Anterior cingulate cortex (tissue), 58 donors: Measurements from ENCODE around the gene CTDNEP1.

Source experiments
- DNase-seq, 58 donors: peaks; one replicate each; lab custom pipeline; 2025; lab: John Stamatoyannopoulos, UW

The CTDNEP1 gene

DNA sequence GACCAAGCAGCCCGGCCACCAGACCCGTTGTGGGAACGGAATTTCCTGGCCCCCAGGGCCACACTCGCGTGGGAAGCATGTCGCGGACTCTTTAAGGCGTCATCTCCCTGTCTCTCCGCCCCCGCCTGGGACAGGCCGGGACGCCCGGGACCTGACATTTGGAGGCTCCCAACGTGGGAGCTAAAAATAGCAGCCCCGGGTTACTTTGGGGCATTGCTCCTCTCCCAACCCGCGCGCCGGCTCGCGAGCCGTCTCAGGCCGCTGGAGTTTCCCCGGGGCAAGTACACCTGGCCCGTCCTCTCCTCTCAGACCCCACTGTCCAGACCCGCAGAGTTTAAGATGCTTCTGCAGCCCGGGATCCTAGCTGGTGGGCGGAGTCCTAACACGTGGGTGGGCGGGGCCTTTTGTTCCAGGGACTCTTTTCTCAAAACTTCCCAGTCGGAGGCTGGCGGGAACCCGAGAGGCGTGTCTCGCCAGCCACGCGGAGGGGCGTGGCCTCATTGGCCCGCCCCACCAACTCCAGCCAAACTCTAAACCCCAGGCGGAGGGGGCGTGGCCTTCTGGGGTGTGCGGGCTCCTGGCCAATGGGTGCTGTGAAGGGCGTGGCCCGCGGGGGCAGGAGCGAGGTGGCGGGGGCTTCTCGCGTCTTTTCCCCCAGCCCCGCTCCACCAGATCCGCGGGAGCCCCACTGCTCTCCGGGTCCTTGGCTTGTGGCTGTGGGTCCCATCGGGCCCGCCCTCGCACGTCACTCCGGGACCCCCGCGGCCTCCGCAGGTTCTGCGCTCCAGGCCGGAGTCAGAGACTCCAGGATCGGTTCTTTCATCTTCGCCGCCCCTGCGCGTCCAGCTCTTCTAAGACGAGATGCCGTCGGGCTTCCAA, 29.8 kb upstream of the CTDNEP1 start, which contains the start of gene SLC2A4:
Gene SLC2A4, plus strand, starts transcription at position 645 of the 879 bp plus-strand sequence. Its CDS starts 217 bp downstream, at position 862.
- DNase-seq, result peak in 52 of 58 donors; percentile 1 to 79 (median 62)

DNA sequence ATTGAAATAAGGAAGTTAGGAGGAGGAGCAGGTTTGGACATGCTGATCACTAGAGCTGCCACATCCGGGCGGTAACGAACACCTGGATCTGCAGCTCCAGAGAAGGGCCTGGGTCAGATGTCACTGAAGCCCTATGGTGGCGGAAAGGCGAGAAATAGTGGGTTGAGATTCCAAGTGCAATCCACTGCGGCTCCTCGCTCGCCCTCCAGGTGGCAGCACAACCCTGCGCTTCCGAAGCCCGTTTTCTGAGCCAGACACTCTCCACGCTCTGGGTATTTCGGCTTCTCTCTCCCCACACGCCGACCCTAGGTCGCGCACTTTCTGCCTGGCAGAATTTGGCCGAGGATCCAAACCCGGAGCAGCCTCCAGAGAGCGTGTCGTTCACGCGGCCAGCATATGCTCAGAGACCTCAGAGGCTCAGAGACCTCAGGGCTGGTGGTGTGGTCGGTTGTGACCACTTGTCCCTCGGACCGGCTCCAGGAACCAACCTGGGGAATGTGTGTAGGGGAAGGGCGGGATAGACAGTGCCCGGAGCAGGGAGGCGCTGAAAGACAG, 29.1 kb upstream of the CTDNEP1 start:
- DNase-seq, result peak in 54 of 58 donors; percentile 17 to 83 (median 64)

DNA sequence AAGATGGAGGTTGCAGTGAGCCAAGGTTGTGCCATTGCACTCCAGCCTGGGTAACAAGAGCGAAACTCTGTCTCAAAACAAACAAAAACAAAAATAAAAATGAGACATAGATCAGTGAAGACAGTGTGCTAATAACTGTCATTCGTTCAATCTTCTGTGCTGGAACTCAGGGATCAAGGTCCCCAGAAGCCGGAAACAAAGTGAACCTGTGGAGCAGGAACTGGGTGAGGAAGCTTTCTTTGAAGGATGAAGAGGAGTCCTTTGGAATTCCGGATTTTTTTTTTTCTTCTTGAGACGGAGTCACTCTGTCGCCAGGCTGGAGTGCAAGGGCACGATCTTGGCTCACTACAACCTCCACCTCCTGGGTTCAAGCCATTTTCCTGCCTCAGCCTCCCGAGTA, 27.9 kb upstream of the CTDNEP1 start:
- DNase-seq, result no peak

DNA sequence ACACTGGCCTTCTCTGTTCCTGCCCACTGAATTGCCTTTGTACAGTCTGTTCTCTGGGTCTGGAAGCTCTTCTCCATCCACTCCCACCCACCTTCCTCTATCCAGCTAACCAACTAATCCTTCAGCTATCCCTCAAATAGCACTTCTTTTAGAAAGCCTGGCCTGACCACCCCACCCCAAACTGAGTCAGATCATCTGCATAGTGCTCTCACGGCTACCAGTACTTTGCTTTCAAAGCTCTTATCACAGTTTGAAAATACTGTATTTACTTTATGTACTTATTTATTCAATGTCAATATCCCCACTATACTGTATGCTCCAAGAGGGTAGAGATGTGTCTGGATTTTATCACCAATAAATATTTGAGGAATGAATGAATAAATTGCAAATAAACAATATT, 15.2 kb upstream of the CTDNEP1 start:
- no peak for DNase-seq

DNA sequence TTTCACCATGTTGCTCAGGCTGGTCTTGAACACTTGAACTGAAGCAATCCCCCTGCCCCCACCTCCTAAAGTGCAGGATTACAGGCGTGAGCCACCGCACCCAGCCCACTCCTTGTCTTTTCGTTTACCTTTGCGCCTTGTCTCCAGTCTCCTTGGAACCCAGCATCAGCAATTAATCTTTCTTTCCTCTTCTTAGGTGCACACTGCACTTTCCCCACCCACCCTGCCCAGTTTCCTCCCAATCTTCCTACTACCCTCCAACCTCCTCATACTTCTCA, 12.2 kb upstream of the CTDNEP1 start:
- DNase-seq, result no peak

DNA sequence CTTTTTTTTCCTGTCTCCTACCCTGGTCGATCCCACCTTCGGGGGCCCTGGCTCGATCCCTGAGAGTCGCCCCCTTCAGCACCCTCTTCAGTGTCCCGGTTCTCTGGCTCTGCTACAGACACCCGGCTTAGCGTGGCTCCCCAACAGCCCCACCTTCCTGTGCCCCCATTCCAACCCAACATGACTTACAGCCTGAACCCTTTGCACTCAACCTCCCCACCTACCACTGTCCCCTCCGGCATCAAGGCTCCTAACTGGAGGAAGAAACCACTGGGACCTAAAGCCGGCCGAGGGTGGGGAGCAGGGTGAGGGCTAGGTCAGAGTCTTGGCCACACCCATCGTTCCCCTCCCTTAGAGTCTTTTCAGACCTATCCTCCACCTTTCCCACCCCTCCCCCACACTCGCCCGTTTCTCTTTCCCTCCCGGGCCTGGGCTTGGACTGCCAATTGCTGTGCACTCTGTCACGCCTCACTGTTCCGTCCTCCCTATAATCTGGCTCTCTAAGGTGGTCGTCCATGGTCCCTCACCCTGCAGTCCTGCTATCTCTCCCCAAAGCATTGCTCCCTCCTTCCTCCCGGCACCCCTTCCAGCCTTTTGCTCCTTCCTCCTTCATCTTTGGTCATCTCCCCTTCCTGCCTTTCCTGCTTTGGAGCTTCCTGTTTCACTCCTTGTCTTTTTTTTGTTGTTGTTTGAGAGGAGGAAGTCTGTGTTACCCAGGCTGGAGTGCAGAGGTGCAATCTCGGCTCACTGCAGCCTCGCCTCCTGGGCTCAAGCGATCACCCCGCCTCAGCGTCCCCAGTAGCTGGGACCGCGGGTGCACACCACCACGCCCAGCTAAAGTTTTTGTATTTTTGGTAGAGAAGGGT, 11.6 kb upstream of the CTDNEP1 start:
- DNase-seq, result no peak

DNA sequence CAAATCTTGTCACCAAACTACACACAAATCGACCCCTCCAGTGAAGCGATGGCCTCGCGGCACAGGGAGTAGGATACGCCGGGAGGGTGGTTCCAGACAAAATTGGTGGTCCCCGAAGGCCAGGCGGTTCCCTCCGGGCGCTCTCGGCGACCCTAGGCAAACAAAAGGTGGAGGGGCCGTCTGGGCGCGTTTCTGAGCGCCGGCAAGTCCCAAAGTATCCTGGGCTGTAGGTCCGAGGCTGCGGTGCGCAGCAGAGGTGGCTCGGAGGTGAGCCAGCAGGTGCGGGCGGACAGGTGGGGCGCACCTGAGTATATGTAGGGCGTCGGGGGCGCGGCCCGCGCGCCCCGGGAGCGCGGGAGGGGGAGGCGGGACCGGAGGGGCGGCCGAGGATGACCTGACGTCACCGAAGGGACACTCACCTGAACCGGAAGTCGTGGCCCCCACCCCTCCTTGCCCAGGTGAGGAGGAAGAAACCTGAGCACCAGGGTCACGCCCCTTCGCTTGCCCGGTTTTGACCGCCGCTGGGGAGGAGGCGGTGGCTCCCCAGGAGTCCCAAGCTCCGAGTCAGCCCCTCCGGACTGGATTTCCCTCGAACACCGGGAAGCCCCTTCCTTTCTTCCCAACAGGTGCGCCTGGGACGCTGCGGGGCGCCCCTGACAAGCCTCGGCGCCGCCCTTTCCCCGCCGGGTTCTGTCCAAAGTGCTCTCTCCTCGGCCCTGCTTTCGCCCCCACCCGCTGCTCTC, 10.8 kb upstream of the CTDNEP1 start, which contains the start of gene CLDN7:
Gene CLDN7, minus strand, starts transcription at position 287 of the 743 bp plus-strand sequence. CDS start 435 bp downstream, outside the sequence.
- no peak for DNase-seq

DNA sequence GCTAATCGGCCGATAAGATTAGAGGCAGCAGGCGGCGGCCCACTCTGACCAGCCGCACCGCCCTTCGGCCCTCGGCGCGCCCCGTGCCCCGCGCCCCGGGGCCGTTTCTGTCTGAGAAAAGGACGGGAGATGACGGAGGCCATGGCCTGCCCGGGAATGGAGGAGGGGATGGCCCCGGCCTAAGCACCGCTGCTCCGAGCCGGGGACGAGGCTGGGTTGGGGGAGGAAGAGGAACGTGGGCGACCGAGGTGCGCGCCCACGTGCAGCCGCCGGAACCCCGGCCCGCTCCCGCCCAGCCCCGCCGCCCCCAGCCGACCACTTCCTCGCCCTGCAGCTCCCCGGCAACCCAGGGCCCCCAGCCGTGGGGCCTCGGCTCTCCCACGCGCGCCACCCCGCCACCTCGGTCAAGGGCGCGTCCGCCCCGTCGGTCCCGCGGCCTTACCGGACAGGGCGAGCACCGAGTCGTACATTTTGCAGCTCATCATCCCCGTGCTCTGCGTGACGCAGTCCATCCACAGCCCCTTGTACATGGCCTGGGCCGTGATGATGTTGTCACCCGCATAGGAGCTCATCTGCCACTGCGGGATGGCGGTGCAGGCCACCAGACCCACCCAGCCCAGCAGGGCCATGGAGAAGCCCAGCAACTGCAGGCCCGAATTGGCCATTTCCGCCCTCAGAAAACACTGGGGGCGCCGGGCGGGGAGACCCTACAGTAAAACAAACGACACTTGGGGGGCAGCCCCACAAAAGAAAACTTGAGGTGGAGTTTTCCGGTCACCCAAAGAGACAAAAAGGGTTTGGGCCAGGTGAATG, 10.1 kb upstream of the CTDNEP1 start:
- no peak for DNase-seq

DNA sequence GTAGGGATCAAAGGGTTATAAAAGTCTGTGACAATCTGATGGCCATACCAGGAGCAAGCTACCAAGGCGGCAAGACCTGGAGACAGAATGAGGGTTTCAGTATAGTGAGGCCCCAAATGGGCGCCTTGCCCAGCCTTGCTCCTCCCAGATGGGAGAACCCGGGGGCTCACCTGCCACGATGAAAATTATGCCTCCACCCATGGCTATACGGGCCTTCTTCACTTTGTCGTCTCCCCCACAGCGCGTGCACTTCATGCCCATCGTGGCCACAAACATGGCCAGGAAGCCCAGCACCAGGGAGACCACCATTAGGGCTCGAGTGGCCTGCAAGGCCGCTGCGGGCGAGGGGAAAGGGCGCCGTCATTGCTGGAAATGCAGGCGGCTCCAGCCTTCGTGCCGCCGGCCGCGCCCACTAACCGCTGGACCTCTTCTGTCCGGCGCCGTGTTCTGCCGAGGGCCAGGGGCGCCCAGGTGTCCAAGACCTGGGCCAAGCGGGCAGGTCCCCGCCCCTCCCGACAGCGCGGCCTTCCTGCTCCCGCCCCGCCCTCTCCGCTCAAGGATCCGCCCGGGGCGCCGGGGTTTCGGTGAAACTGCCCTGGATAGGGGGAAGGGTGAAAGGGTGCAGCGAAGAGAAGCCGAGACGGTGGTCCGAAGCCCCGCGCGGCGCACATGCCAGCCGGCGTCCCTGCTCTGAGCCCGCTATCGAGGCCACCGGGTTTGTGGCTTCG, 9.3 kb upstream of the CTDNEP1 start:
- DNase-seq, result no peak

DNA sequence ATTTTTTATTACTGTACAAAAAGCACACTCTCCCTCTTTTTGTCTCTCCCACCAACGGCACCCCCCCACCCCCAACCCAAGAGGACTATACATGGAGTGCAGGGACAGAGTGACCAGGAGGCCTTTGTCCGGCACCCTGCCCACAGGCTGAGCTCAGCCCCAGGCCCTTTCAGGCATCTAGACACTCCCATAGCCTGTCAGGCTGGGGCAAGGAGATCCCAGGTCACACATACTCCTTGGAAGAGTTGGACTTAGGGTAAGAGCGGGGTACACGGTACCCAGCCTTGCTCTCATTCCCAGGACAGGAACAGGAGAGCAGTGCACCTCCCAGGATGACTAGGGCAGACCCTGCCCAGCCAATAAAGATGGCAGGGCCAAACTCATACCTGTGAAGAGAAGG, 8.6 kb upstream of the CTDNEP1 start:
- no peak for DNase-seq

DNA sequence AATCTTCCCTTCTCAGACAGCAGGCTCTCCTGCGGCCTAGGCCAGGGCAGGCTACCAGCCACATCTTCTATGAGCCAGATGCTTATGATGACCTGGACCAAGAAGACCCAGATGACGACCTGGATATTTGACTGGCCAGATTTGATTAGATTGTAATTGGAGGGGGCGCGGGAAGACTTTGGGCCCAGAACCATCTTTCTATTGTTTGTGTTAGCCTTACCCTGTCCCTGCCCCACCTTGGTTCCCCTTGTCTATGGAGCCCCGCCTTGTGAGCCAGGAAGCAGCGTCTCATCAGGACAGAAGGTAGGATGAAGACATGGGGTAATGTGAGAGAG, 8.0 kb upstream of the CTDNEP1 start:
- no peak for DNase-seq

DNA sequence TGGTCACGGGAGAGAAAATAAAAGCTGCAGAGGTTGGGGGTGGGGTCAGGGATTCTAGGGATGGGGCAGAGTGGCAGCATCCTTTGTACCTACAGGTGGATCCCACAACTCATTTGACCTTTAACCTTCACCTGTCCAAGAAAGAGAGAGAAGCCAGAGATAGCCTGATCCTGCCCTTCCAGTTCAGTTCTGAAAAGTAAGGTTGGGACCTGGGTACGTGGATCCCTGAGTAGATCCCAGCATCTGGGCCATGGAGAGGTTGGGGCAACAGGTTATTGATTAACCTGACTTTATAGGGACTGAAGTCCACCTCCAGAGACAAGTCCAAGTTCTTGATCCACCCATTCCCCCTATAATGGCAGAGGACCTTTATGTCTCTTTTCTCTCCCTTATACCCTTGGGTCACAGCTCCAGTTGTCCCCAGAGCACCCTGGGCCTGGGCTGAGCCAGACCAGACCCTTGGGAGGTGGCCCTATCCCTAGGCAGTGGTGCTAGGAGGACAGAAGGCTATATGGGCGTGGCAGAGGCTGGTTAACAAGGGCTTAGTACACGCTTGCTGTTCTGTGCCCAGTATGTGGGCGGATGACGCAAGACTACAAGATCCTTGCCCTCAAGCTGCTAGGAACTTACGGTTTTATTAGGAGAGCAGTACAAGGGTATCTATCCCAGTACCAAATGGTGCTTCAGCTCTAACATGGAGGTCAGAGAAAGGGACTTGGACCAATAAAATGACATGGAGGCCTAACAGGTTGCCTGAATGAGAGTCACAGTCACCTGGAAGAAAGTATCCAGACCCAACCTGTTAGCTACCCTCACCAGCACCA, 7.4 kb upstream of the CTDNEP1 start:
- DNase-seq, result no peak

DNA sequence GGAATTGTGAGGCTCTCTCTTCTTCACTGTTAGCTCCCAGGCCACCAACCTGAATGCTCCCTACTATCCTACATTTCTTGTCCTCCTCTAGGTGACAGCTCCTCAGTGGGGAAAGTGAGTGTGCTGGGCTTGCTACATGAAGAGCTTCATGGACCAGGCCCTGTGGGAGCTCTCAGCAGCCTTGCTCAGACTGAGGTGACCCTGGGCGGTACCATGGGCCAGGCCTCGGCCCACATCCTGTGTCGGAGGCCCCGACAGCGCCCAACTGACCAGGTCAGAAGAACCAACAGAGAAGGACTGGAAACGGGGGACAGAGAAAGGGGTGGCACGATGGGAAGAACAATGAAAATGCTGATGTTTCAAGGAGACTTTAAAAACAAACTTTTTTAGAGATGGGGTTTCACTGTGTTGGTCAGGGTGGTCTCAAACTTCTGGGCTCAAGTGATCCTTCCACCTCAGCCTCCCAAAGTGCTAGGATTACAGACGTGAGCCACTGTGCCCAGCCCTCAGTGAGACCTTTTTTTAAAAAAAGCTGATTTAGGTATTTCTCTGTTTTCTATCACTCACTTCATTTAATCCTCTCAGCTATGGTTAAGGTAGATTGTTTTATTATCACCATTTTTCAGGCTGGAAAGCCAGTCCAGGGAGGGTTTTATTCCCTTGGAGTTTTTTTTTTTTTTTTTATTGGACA, 5.4 kb upstream of the CTDNEP1 start:
- DNase-seq, result no peak

DNA sequence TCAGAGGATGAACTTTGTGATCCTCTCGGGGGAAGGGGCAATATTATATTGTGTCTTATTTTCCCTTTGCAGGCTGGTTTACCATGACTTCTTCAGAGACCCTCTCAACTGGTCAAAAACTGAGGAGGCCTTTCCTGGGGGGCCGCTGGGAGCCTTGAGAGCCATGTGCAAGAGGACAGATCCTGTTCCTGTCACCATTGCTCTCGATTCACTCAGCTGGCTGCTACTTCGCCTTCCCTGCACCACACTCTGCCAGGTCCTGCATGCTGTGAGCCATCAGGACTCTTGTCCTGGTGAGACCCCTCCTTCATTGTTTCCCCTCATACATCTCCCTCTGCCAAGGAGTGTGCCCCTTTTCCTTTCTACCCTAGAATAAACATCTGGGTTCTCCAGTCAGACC, 3.0 kb upstream of the CTDNEP1 start:
- no peak for DNase-seq

DNA sequence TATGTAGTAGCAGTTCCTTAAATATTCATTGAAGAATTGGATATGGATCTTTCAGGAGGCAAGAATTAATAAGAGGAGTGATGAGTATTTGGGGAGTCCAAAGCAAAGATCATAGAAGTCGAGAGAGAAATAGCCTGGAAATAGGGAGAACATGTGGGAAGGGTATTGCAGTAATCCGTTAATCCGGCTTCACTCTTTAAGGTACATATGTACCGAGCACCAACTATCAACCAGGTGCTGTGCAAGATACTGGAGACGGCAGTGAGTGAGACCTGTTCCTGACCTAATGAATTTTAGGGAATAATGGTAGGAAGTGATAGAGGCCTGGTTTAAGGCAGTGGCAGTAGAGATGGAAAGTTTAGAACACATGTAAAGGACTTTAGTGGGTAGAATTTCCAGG, 1.5 kb upstream of the CTDNEP1 start:
- DNase-seq, result no peak

DNA sequence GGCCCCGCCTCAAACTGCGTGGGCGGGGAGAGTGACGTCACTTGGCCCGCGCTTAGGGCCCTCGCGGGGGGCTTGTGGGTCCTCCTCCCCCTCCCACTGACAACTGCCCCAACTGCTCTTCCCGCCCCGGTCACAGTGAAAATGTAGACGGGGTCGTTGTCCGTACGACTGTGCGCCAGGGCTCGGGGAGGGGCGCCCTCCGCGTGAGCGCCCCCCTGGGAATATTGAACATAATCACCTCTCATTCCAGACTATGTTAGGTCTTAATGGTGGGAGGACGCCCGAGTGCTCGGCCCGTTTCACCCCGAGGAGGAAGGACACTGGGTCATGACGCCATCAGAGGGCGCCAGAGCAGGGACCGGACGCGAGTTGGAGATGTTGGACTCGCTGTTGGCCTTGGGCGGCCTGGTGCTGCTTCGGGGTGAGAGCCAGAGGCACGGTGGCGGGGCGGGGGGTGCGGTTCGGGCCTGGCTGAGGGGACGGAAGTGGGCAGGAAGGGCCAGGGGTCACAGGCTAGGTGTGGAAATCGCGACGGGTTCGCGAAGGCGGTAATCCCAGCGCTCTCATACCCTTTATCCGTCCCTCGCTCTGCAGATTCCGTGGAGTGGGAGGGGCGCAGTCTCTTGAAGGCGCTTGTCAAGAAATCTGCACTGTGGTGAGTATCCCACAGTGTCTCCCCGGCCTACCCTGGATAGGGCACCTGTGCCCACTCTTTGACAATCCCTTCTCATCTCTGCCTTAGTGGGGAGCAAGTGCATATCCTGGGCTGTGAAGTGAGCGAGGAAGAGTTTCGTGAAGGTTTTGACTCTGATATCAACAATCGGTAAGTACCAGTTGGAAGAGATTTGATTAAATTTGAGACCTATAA, 876 bp upstream of the CTDNEP1 start, which contains the start of gene ELP5:
Gene ELP5, plus strand, starts transcription at position 40 of the 868 bp plus-strand sequence. Its CDS starts 336 bp downstream, at position 376.
- peak in 57 of 58 donors; percentile 68 to 94 (median 88) for DNase-seq
